Inflammatory macrophage (primary cell): Measurements from ENCODE around the gene CYB5R2.

ENCODE experiments used
- DNase-seq, 2 donors: peaks; one replicate each; pipeline ENCODE4 v3.0.0-alpha.2; 2020 to 2022

CYB5R2 gene

DNA sequence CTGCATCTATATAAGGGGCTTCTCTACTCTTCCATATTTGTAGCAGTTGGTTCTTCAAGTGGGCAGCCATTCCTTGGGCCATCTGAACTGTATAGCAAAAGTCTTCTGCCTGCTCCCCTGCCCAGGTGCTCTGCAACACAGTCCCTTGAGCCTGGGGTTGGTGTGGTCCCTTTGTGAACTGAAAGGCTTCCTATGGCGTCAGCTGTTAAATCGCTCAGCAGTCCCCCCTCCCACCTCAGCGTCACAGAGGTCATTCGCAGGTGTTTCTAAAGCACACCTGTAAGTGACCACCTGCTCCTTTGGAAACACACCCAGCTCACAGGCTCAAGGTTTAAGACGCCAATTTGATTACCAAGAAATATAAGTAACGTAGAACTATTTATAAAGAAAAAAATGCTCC lies 37.0 kb downstream of the CYB5R2 start:
- DNase-seq = no peak

DNA sequence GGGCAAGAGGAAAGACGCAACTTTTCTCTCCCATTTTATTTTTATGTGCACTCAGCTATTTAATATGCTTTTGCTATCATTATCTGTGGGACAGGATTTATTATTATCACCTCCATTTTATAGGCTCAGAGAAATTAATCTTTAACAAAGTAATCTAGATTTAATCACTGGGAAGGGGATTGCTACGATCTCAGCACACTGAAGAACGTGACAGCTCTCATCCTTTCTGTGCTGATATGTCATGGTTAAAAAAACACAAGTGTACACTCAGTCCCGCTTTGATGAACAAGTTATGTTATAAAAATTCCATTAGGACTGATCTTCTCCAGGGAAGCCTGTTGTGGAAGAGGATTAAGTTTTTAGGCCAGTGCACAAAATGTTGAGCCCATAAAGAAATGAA lies 37.6 kb downstream of the CYB5R2 start:
- no peak for DNase-seq

DNA sequence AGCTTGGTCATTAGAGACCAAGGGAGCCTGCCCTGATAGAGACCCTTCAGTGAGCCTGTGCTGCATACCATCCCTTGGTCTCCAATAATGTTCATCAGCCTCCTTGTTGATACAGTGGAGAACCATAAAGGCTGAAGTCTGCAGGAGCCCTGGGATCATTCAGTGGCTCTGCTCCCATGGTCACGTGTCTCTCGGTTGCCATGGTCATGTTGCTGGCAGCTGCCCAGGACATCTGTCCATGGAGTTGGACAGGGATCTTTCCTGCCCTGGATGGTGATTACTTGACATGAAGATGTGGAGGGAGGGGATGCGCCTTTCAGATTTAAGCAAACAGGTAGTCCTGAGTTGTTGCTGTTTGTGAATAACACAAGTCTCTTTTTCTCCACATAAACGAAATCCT lies 38.2 kb downstream of the CYB5R2 start:
- DNase-seq = no peak

DNA sequence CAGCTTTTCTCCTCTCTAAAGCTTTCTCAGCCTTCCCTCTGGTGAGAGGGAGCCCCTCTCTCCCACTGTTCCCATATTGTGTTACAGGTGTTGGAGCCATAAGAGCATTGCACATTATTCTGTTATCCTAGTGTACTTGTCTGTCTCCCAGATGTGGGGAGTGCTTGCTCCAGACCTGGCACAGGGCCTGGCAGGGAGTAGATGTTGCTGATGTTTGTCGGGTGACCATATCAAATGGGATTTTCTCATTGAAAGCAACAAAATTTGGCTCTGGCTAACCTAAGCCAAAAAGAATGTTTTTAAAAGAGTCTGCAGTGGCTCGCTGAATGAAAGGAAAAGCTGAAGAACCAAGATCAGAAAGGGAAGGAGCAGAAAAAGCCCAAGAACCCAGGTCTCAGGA lies 41.1 kb downstream of the CYB5R2 start:
- no peak for DNase-seq

DNA sequence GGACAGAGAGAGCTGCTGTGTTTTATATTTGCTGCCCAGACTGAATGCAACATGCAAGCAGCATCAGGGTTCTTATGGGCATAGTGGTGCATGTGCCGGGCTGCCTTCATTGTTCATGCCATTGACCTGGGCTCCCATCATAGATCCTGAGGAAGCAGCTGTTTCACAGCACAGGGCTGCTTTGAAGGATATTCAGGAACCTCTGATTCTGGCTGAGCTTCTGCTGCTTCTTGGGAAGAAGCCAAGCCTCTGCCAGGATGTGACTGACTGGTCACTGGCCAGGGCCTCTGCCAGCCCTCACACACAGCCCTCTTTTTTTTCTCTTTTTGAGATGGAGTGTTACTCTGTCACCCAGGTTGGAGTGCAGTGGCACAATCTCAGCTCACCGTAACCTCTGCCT lies 43.3 kb downstream of the CYB5R2 start:
- DNase-seq = no peak

DNA sequence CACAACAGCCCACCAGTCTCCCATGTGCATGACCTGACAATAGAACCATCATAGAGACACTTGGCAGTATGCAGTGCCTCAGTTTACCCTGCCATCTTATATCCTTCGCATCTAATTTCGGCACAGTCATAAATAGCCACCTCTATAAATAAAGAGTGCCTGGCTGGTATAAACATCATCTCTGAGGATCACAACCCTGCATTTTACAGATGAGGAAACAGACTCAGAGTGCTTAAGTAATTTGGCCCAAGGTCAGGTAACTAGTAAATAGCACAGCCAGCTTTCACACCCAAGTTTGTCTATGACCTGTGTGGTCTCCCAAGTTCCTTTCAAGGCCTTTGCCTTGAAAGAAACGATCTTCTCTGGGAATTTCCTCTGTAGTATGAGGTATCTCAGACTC lies 44.6 kb downstream of the CYB5R2 start:
- no peak for DNase-seq

DNA sequence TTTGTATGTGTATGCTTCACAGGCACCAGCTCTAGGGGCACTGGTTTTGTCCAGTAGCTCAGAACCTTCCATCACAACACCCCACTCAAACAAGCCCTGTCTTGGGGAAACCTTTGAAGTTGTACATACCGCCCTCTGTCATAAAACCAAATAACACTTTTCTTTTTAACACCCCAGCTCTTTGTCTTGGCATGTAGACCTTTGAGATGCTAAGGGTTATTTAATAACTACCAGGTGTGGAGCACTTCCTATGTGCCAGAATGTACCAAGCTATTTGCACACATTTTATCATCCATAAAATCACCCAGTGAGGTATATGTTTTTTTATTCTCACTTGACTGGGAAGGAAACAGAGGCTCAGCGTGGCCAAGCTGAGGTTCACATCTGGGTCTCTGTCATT lies 50.6 kb downstream of the CYB5R2 start:
- DNase-seq = no peak

DNA sequence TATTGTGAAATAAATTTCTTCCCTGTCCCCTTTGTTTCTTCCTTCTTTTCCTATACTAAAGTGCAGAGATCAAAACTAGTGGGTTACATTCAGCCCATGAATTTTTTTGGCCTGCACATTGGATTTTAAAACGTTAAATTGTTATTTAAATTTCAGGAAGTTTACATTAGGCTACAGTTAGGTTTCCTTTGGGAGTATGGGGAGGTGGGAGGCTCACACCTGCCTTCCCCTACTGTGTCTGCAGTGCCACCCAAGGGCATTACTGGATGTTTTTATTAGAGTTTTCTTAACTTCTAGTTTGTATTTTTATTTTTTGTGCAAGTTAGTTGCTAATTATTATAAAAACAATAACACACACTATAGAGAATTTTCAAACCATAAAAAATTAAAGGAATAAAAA lies 51.7 kb downstream of the CYB5R2 start:
- DNase-seq = no peak

DNA sequence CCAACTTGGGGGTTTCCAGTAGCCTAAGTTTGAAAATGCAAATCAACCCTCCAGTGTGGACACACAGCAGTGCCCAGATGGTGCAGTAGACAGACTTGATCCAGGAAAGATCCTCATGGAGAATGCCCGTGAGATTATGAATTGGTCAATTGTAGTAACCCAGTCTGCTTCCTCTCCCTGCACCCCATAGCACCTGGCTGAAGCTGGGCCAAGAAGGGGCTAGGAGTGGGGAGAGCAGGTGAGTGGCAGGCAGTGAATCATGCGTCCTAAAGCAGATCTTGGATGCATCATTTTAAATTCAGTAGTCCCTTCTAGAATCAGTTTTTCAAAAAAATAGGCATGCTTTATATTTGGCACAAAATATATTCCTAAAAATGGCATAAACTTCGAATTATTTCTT lies 52.2 kb downstream of the CYB5R2 start:
- DNase-seq = no peak

DNA sequence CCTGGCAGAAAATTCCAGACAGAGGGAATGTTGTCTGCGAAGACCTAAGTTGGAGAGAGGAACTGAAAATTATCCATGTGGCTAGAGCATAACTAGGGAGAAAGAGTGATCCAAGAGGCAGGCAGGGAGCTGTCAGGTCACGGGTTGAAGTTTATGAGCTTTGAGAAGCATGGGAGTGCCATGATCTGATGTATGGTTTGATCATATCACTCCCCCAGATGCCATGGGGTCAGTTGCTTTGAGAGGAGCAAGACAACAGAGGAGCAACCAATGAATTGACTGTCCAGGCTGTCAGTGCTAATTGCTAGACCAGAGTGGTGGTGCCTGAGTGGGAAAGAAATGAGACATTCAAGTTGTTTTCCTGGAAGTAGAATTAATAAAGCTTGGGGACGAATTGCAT lies 54.0 kb downstream of the CYB5R2 start:
- no peak for DNase-seq

DNA sequence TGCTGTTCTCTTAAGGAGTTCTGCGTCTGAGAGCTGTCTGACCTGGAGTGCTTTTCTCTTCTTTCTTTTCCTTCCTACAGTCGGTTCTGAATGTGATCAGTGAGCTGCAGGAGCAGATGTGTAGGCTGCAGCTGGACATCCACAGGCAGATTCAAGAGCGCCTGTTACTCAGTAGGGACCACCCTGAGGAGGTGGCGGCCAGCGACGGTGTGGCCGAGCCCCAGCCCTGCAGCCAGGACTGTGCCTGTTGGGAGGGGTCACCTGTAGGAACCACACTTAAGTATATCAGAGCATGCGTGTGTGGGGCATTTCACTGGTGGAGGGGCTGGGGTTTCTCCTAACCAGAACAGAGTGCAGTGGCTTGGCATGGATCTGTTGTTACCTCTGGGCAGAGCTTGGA lies 56.3 kb downstream of the CYB5R2 start:
- DNase-seq = no peak
